AG04449 (cell line): Measurements from ENCODE around the gene SYK.

Experiments
- CTCF ChIA-PET: fragments of 350-600 bp; formaldehyde crosslinking; extraction: SDS; loops from one replicate; lab custom pipeline; 2021; ENCODE audit warnings: antibody characterized with exemption; lab: Yijun Ruan, JAX
- POLR2A ChIA-PET: fragments of 400-600, 350-600 bp; formaldehyde crosslinking; extraction: SDS; loops from one replicate; lab custom pipeline; 2020; ENCODE audit warnings: antibody characterized with exemption, inconsistent platforms; lab: Yijun Ruan, JAX
- DNase-seq: peaks from one replicate; pipeline ENCODE4 v3.0.0-alpha.2; 2010; ENCODE audit warnings: low read depth, low spot score
- H3K4me3 ChIP-seq: 2 replicates; pipeline ENCODE4 v1.5.1; 2011; ENCODE audit warnings: low read depth, mild to moderate bottlenecking, control low read depth, low read length
- CTCF ChIP-seq: IDR thresholded peaks from one replicate; pipeline ENCODE4 v1.5.1; 2011; ENCODE audit warnings: mild to moderate bottlenecking, moderate library complexity, low read length, control low read depth, inconsistent platforms; ENCODE audit not compliant: insufficient read depth; ENCODE audit errors: missing control alignments

Gene SYK

DNA sequence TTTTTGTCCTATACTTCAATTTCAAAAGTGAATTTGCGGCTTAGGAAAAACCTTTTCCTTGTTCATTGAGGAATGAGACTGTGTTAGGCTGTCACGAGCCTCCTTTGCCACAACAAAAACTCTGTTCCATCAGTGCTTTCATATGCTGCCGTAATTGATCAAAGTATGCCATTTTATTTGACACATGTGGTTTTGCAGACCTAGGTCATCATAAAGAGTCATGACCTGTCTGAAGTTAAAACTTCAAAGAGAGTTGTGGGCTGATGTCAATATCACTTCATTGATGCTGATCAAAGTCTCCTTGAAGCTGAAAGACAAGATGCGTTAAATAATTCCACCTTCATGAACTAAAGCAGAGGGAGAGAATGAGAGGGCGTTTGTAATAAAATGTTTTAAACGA lies 55.5 kb downstream of the SYK start:
- POLR2A ChIA-PET, result no interaction called here
- no peak for TF ChIP-seq CTCF
- no peak overlapping the region for H3K4me3 ChIP-seq
- CTCF ChIA-PET, result no interaction called here
- DNase-seq, result no peak

GRCh38 chr9:90857855-90858254 lies 56.2 kb downstream of the SYK start:
- ChIA-PET CTCF (no interaction called here), POLR2A (no interaction called here)
- no peak for DNase-seq
- H3K4me3 ChIP-seq, result no peak overlapping the region
- no peak for TF ChIP-seq CTCF

DNA sequence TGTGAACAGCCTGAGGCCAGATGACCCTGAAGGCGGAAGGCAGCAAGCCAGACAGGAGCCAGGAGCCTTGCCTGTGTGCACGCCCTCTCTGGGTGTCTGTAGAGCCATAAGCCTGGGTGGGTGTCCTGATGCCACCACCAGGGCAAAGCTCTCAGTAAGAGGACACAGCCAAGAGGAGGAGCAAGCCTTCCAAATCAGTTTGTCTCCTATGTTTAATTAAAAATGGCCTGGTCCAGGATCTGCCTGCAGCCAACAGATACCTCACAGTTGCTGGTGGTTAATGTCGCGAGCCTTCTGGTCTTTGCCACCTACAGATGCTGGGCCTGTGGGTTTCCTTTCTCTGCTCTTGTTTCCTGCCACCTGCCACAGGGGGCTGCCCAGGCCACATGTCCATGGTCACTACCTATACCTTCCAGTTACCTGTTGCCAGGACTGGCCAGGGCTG lies 56.9 kb downstream of the SYK start:
- no peak for DNase-seq
- POLR2A ChIA-PET, result no interaction called here
- CTCF ChIA-PET, result no interaction called here
- TF ChIP-seq CTCF, result no peak
- H3K4me3 ChIP-seq, result no peak overlapping the region

DNA sequence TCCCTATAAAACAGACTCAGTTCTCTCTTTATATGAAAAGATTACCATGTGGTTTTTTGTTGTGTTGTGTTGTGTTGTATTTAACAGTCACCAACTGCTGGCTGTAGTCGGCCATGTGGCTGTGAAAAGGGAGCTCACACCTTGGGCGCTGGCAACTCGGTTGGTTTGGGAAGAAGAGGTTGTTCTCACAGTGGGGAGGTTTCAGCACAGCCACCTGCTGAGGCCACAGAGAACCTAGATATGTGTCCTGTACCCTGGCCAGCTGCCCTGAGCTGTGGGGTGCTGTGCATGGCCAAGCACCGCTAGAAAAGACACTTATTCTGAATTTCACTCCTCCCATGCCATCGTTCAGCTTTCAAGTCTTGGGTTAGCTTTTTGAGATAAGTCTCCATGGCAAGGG lies 58.8 kb downstream of the SYK start:
- ChIA-PET POLR2A (no interaction called here), CTCF (interaction anchor here (1.1 kb wide), 1 partner anchor 10 kb away, joined by 7 read pairs; no protein-coding TSS in a partner anchor)
- DNase-seq, result no peak
- no peak for TF ChIP-seq CTCF
- H3K4me3 ChIP-seq, result no peak overlapping the region

DNA sequence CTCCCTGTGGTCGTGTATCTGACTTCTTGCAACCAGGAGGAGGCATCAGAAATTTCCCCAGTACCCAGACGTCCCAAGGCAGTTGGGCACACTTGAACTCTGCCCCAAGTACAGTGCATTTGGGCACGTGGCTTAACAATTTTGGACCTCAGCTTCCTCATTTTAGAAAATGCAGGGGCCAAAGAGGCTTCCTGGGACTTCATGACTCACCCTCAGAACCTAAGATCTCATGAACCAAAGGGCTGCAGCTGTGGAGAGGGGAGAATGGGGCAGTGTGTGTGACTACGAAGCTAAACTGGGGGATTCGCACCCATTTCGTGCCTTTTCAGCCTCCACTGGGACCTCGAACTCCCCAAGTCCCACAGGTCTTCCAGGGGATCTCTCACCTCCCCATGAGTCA lies 59.2 kb downstream of the SYK start:
- DNase-seq, result no peak
- no peak for TF ChIP-seq CTCF
- H3K4me3 ChIP-seq, result no peak overlapping the region
- ChIA-PET CTCF (interaction anchor here (1.1 kb wide), 1 partner anchor 9 kb away, joined by 7 read pairs; no protein-coding TSS in a partner anchor), POLR2A (no interaction called here)

- CTCF ChIA-PET, result no interaction called here
- no peak overlapping the region for H3K4me3 ChIP-seq
- POLR2A ChIA-PET, result no interaction called here
- TF ChIP-seq CTCF, result no peak
- no peak for DNase-seq
These were observed 59.8 kb downstream of the SYK start for GRCh38 chr9:90861380-90861779.
